Stimulated activated CD4-positive, alpha-beta T cell treated with anti-CD3 and anti-CD28 coated beads, Interleukin-2, amount 100 ng/mL, for 4 hours (primary cell): ENCODE data around the gene MRPL50.

Source experiments
- DNase-seq: peaks from one replicate; pipeline ENCODE4 v3.0.0-alpha.2; 2020; ENCODE audit warnings: low read depth

Gene MRPL50

DNA sequence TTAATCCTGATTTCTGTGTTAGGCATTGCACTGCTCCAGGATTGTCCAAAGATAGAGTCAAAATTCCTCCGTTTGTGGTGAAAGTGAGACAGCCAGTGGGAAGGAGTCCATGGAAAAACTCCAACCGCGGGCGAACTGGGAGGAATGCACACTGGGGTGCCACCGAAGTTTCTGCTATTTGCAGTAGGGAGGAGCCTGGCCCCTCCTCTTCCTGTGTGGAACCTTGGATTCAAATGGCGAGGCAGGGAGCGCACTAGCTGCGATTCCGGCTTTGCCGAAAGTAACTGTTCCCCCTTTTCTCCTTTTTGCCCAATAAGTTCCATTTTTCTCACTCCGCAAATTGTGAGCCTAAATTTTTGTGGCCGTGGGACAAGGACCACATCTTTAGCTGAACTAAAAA is 22.9 kb downstream of the MRPL50 start:
- no peak for DNase-seq

DNA sequence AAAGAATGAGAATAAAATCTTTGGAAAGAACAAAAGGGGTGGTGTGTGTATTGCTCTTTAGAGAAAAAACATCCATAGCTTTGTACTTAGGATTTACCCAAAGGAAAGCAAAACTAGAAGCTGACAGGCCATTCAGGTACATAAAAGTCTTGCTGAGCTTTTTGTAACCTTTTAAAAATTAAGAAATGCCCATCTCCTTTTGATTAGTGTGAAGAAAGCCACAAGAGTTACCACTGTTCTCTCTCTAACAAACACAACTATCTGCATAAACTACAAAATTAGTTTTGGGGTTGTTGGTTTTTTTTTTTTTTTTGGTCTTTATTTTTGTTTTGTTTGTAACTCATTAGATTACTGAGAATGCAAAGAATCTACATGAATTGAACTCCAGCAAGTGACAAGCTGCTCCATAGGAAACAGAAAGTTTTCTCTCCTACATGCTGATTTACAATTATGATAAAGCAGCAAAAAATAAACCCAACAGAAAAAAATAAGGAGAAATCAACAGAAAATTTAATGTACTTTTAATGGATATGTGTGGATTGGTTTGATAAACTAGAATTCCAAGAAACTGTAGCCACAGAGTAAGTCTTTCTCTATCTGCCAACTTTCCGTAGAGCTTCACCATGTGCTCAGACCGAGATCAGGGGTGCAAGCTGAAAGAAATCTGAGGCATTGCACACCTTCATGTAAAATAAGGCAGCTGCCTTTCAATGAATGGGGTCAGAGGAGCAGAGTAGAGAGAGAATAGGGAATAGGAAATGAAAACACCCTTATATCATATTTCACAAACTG is 25.9 kb downstream of the MRPL50 start:
- DNase-seq, result no peak

DNA sequence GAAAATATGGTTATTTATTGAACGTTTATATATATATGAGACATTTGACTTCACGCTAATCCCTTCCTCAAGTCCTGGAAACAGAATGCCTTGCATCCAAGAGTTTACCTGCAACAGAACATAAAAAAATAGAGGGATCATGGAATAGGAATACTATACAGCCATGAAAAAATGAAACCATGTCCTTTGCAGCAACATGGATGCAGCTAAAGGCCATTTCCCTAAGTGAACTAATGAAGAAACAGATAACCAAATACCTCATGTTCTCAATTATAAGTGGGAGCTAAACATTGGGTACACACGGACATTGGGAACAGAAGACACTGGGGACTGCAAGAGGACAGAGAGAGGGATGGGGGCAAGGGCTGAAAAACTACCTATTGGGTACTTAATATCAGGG is 26.6 kb downstream of the MRPL50 start:
- no peak for DNase-seq

DNA sequence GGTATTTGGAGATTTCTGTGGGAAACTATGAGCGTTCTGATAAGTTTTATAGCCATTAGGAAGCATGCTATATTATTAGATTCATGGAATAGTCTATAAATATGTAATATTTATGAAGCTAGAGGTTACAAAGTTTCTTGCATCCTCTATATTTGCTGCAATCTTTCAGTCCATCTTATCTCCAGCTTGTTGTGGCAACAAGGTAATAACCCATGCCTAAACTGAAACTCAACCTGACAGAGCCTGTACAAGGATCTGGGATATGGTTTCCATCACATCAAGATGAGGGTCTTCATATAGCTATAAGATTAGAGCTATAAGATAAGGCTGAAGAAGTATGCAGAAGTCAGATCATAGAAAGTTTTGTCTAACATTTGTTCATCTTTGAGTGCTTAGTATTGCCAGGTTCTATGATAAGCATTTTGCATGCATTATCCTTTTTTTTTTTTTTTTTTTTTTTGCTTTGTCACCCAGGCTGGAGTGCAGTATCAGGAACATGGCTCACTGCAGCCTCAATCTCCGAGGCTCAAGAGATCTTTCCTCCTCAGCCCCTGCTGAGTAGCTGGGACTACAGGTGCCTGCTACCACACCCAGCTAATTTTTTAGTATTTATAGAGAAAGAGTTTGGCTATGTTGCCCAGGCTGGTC is 28.4 kb downstream of the MRPL50 start:
- DNase-seq, result no peak

DNA sequence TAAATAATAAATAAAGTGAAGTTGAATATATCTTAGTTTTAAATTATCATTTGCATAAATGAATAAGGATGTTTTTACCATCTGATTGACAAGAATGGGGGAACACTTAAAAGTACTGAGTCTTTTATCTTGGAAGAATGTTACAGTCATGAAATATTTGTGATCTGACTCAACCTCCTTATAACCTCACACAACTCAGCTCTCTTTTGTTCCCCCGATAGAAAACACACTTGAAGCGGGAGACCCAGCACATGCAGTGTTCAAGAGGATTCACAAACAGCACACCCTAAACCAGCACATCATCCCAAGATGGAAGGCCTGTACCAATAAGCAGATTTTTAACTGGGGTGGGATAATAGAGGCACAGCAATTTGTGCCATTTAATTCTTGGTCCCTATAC is 29.1 kb downstream of the MRPL50 start:
- DNase-seq, result no peak

DNA sequence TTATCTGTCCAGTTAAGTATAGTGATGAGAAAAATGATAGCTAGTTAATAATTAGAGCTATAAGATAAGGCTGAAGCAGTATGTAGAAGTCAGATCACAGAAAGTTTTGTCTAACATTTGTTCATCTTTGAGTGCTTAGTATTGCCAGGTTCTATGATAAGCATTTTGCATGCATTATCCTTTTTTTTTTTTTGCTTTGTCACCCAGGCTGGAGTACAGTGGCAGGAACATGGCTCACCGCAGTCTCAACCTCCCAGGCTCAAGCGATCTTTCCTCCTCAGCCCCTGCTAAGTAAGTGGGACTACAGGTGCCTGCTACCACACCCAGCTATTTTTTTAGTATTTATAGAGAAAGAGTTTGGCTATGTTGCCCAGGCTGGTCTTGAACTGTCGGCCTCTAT is 31.1 kb downstream of the MRPL50 start:
- no peak for DNase-seq

DNA sequence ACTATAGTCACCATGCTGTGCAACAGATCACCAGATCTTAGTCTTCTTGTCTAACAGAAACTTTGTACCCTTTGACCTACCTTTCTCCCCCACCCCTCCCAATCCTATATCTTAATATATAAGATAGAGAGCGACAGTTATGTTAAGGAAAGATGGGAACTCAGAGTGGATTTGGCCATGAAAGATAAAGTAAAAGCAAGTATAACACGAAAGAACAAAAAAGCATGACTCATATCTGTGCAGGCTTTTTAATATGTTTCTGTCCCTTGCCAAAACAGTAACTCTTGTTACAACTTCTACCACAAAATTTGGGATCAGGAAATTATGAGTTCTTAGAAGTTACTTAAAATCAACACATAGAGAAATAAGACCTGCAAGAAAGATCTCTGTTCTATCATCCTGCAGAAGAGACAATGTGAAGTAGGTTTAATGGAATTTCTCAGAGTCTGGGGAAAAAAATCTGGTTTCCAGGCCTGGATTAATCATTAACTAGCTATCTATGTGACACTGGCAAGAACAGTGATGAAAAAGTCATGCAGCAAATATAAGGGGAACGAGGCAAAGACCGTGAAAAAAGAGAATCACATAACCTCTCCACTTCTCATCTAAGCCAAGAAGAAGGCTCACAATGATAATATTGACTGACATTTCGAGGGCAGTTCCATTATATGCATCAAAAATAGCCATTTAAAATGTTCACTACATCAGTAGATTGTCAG is 32.2 kb downstream of the MRPL50 start:
- DNase-seq, result no peak

DNA sequence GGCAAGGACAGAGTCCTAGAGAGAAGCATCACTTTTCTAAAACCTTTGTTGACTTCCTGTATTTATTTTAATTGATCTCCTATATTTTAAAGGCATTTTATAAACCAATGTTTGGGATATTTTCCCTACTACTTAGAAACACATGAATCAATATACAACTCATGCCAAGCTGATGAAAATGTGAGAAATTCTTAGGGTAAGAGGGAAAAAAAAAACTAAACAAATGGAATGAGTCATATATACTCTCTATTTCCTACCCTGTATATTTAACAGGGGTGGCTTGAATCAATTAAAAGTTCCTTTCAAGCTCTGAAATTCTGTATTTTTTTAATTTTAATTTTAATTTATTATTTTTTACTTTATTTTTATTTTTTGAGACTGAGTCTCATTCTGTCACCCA is 33.2 kb downstream of the MRPL50 start:
- DNase-seq, result no peak

DNA sequence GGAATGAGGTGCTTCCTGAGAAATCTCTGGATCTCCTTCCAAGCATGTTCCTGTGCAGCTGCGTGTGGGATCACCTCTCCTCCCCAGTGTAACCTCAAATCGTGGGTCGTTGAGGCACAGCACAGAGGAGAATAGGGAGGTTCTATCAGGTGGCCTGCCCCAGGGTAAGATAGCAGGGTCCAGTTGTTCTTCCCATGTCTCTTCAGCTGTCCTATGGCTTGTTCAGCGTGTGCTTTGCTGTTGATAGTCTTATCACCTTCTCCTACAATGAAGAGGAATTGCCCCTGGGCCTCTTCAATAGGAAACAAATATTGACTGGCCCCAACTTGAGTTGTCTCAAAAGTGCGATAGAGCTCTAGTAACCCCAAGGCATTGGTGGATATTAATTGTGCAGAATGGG is 36.0 kb downstream of the MRPL50 start:
- DNase-seq, result no peak

DNA sequence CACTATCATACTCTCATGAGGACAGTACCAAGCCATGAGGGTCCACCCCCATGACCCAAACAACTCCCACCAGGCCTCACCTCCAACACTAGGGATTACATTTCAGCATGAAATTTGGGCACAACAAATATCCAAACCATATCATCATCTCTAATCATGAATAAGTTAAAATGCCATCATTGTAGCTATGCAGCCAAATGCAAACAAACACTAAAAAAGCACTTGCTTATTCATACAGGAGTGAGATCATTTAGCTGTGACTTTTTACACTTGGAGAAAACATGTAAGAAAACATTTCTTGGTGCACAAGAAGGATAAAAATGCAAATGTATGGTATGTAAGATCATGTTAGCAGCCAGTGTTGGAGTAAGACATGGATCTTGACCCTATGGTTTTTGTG is 37.8 kb downstream of the MRPL50 start:
- DNase-seq, result no peak

DNA sequence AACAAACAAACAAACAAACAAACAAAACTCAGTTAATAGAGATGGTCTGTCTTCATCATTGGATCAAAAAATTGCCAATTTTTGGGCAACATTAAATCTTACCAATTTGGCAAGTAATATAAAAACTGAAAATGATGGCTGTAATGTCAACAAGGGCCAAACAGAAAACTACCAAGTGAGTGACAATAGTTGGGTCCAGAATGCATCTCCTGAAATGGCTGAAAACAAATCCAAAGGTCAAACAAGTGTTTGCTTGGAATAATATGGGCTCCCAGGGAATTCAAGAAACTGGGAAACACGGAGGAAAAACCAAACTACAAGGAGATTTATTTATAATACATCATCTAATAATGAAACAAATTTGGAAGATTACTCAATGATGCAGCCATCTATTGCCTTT is 38.7 kb downstream of the MRPL50 start:
- no peak for DNase-seq

DNA sequence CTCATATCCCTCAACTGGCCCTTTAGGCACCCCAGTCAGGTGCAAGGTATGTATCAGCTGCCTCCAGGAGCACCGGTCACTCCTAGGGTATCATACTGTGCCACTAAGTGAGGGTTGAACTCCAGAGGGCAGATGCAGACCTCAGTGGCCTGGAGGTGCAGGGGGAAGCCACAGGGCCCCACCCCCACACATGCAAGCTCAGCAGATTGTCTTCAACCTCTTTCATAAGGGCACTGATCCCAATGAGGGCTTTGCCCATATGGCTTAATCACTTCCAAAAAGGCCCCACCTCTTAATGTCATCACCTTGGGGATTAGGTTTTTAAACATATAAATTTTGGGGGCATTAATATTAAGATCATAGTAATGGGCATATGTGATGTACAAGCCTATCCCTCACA is 41.8 kb downstream of the MRPL50 start:
- no peak for DNase-seq

DNA sequence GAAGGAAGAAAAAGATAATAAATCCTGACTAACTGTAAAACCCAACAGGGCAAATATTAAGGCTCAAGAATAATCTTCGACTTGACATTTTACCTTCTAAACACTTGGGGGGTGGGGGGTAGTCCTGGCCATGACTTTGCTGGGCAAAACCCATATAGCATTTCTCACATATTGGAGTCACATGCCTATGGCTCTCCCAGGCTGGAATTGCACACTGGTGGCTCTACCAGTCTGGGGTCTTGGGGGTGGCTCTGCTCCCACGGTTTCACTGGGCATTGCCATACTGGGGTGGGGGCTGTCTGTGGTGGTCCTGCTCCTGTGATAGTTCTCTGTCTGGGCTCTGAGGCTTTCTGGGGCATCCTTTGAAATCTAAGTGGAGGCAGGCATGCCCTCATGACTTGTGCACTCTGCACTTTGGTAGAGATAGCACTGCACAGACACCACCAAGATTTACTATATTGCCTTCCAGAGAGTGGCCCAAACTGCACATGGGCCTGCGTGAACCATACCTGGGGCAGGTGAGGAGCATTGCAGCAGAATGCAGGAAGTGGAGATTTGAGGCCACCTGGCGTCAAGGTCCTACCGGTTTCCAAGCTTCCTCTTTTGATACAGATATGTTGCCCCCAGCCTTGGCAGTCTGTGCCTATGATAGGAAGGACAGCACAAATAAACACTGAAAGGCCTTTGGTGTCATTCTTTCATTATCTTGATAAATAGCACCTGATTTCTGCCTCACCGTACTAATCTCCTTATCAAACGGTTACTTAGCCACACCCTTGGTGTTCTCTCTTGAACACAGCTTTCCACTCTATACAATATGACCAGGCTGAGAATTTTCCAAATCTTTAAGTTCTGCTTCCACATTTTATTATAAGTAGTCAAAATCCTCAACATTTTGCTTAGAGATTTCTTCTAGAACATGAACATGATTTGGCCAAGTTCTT is 43.4 kb downstream of the MRPL50 start:
- DNase-seq, result no peak

DNA sequence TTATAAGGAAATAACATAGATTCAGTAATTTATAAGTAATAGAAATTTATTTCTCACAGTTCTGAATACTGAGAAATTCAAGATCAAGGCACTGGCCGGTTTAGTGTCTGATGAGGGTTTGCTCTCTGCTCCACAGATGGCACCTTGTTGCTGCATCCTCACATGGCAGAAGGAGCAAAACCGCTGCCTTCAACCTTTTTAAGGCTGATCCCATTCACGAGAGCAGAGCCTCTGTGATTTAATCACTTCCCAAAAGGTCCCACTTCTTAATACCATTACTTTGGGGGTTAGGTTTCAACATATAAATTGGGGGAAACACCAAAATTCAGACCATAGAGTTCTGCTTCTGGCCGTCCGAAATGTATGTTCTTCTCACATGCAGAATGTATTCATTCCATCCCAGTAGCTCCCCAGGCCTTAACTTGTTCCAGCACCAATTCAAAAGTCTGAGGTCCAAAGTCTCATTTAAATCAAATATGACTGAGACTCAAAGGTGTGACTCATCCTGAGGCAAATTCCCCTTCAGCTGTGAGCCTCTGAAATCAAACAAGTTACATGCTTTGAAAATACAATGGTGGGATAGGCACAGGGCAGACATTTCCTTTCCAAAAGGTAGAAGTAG is 44.2 kb downstream of the MRPL50 start:
- DNase-seq, result no peak

DNA sequence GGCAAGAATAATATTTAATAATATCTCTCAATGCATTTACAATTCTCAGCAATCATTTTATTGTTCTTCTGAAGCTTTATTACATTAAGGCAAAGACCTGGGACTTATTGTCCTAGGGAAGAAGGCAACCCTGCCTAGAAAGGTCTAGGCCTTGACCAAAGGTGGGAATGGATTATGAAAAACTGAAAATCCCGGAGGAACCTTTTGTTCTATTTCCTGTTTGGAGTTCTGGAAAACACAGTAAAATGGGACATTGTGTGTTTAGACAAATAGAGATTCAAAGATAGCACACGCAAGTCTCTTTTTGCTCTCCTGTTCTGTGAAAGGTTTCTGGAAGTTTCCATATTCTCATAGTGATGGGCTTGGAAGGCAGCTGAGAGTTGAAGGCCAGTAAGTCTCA is 44.7 kb downstream of the MRPL50 start:
- DNase-seq, result no peak

DNA sequence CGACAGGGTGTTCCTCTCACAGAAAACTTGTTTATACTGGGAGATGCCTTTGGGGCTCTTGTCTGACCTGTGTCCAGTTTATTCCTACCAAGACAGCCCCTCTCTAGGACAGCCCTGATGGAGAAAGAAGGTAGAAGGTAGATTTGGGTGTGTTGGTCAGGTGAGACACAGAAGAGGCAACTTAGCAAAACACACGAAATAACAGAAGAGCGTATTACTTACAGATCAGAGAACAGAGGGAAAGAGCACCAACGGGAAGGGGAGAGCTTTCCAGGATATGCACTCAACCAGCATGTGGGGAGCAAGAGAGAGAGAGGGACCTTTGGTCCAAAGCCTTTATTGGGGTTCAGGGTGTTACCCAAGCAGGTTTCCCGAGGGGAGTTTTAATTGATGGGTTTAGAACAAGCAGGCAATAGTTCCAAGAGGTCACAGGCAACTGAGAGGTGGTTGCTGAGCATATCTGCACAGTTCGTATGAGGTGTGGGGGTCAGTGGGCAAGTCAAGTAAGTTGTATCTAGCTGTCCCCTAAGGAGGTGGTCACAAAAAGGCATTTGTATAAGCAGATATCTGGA is 45.4 kb downstream of the MRPL50 start:
- no peak for DNase-seq

DNA sequence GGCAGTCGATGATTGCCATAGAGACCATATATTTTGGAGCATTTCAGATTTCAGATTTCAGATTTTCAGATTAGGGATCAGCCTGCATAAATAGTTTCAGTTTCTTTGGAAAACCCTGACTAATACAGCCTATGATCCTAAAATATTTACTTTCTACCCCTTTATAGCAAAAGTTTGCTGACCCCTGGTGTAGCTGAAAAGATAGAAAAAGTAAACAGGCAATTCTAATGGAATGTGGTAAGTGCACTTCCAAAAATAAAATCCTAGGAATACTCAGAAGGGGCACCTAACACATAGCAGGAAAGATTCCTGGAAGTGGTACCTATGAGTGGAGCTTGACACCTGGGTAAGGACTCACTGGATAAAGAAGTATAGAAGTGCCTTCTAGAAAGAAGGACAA is 48.1 kb downstream of the MRPL50 start:
- no peak for DNase-seq

DNA sequence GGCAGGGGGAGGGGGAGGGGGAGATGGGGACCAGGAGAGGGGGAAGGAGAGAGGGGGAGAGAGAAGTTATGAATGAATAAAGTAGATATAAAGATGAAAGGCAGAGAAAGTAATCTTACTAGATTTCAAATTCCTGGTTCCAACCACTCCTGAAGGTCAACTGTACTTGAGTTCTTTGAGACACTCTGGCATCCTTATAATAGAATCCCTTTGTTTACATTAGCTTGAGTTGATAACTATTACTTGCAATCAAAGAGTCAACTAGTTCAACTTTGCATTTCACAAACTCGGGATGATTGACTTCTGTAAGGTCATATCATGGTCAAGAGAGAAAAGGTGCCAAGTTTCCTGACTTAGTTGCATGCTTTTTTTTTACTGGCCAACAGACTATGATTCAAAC is 55.8 kb downstream of the MRPL50 start:
- DNase-seq, result no peak

DNA sequence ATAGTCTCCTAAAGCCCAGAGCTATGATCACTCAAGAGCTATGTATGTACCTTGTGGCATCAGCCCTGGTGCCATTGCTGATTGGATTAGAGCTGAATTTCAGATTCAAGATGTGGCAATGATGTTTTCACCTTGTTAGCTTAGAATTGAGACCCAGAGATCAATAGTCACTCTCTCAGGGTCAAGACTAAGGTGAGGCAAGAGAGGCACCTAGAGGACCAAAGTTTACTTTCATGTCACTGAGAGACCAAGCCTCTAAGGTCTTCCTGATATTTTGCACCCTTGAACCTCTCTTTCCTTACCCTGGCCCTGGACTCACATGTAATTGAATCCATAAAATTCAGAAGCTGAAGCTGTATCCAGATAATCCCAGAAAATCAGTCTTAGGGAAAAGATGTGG is 56.5 kb downstream of the MRPL50 start:
- no peak for DNase-seq
